Upper lobe of right lung (tissue), 1 donor: Measurements from ENCODE around the gene TBC1D19. TPM values are rescaled to one million over a fixed set of nuclear protein-coding genes. Genes with fewer than 3 reads are reported as not detected.
A peak's percentile ranks its signal among the peaks of the same experiment; 100 is the strongest.
"Not testable (repeated sequence)": the region's sequence is repeated elsewhere in the genome, so short reads cannot be mapped to it uniquely, and the experiment has no call there.

Experiments used
- ATAC-seq: fragments of 200-7000 bp; cut with Tn5 transposase; one replicate; pipeline ENCODE4 v1.9.1; 2020; ENCODE audit warnings: mild to moderate bottlenecking, moderate library complexity
- DNase-seq: peaks from one replicate; pipeline ENCODE4 v3.0.0-alpha.2; 2020
- H3K27ac ChIP-seq: fragments of 200-600 bp; one replicate; pipeline ENCODE4 v1.8.0; 2022
- H3K27me3 ChIP-seq: fragments of 200-600 bp; one replicate; pipeline ENCODE4 v1.8.0; 2022; ENCODE audit warnings: mild to moderate bottlenecking
- H3K36me3 ChIP-seq: fragments of 200-600 bp; one replicate; pipeline ENCODE4 v1.8.0; 2022
- H3K4me1 ChIP-seq: fragments of 200-600 bp; one replicate; pipeline ENCODE4 v1.8.0; 2022
- H3K4me3 ChIP-seq: fragments of 200-600 bp; one replicate; pipeline ENCODE4 v1.8.0; 2022; ENCODE audit warnings: mild to moderate bottlenecking
- H3K9me3 ChIP-seq: fragments of 200-600 bp; one replicate; pipeline ENCODE4 v1.8.0; 2022
- intact Hi-C: fragments of 100-400 bp; cut with DNase I; formaldehyde crosslinking; loops from one replicate; pipeline ENCODE4 v1.11.0; 2022
- long read RNA-seq: library from polyadenylated mRNA; unstranded; transcript quantifications from one replicate; pipeline ENCODE4 v2.0.0, GENCODE V29; 2021
- total RNA-seq: library from RNA; stranded (reverse); fragmentation: NEBNext Ultra II Directional; extraction: Animal tissue kit (Norgen Biotek cat#: 25700); gene quantifications from one replicate; pipeline ENCODE4 v1.2.1, GENCODE V29; 2021
- TF ChIP-seq, protein P1 (sequence below): fragments of 200-600 bp; IDR thresholded peaks from one replicate; pipeline ENCODE4 v1.8.0; 2022; ENCODE audit warnings: antibody characterized with exemption
- donor health status: DM: no; HTN: yes; CAD: no; lungs with severe emphysema.

The TBC1D19 gene, protein sequence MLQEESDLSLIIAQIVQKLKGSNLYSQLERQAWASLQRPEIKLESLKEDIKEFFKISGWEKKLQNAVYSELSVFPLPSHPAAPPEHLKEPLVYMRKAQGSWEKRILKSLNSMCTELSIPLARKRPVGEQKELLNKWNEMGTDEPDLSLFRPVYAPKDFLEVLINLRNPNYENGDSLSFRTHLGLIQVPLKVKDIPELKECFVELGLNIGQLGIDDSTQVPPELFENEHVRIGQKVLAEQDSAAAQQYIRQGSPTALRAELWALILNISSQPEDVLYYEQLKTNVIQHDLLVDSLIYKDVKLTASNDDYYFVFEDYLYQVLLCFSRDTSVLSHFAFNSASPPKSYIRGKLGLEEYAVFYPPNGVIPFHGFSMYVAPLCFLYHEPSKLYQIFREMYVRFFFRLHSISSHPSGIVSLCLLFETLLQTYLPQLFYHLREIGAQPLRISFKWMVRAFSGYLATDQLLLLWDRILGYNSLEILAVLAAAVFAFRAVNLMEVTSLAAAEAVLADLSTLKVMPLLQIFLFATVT
- total RNA-seq: 10.0 TPM
- long read RNA-seq, transcript TBC1D19-201 (21 exons, 2,263 nt): major isoform, 5 of 11 reads
- long read RNA-seq, partial matches to known transcripts: 1 of 11 reads
- long read RNA-seq, other reads (novel, unspliced or antisense): 4 of 11 reads

DNA sequence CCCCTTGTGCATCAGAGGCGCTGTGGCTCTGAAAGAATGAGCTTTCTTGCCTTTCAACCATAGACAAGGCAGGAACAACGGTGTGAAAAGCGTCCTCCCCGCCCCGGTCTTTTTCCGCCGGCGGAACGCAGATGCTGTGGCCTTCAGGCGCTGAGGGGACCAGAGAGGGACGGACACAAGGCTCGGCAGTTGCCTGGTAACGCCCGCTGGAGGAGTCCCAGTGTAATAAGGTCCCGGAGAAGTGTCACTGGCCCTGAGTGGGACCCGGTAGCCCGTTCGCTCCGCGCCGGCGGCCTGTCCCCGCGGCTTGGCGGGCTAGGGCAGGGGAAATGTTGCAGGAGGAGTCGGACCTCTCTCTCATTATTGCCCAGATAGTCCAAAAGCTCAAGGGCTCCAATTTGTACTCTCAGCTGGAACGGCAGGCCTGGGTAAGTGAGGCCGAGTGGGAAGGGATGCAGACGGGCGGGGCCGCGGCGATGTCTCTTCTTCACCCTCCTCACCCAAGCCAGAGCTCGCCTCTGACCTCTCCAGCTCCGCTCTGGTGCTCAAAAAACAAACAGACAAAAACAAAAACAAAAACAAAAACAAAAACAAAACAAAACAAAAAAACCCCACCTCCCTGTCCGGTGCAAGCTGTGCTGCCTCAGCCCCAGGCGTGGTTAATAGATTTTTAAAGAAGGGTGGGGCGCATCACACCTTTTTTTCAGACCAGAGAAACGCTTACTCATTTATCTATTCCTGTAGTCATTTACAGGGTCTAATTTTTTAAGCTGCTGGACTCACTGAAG, at the start of gene TBC1D19:
TSS of gene TBC1D19 (plus strand) at position 220 of the 788 bp plus-strand sequence. CDS start at position 330, 110 bp downstream.
- TF ChIP-seq, protein P1, sequence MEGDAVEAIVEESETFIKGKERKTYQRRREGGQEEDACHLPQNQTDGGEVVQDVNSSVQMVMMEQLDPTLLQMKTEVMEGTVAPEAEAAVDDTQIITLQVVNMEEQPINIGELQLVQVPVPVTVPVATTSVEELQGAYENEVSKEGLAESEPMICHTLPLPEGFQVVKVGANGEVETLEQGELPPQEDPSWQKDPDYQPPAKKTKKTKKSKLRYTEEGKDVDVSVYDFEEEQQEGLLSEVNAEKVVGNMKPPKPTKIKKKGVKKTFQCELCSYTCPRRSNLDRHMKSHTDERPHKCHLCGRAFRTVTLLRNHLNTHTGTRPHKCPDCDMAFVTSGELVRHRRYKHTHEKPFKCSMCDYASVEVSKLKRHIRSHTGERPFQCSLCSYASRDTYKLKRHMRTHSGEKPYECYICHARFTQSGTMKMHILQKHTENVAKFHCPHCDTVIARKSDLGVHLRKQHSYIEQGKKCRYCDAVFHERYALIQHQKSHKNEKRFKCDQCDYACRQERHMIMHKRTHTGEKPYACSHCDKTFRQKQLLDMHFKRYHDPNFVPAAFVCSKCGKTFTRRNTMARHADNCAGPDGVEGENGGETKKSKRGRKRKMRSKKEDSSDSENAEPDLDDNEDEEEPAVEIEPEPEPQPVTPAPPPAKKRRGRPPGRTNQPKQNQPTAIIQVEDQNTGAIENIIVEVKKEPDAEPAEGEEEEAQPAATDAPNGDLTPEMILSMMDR: no peak
- Histone ChIP-seq H3K27me3 (no peaks in the 10 kb centered on the region), H3K27ac (peak within 1 kb of the TSS; percentile 85), H3K4me3 (peak within 1 kb of the TSS; percentile 86), H3K4me1 (peaks cover 7% of the 10 kb centered on the region), H3K36me3 (no peaks in the 10 kb centered on the region), H3K9me3 (no peaks in the 10 kb centered on the region)
- intact Hi-C loops: no loop called here
- peak; percentile 94 for DNase-seq
- ATAC-seq: peak; percentile 100

DNA sequence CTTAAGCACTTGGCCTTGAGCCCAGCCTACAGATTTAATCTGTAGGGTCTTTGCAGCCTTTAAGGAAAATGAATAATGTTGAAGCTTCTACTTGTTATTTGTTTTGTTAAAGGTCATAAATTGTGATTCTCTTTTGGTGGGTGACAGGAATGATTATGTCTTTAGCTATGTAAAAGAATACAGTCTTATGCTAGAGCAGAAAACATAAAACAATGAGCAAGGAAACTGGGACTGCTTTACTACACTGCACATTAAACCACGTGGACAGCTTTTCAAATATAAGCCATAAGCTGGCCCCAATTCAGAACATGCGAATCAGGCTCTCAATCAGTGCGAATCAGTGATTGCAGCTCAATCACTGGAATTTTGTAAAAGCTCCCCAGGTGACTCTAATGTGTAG, 40.9 kb upstream of the TBC1D19 start:
- DNase-seq: no peak
- TF ChIP-seq, protein P1: no peak
- ATAC-seq: no peak
- no peaks in the 10 kb centered on the region for H3K4me1 ChIP-seq
- H3K27me3 ChIP-seq: no peaks in the 10 kb centered on the region
- H3K9me3 ChIP-seq: peaks cover 5% of the 10 kb centered on the region
- H3K36me3 ChIP-seq: no peaks in the 10 kb centered on the region
- intact Hi-C loops: no loop called here
- H3K4me3 ChIP-seq: no peak overlapping the region
- H3K27ac ChIP-seq: no peak overlapping the region

DNA sequence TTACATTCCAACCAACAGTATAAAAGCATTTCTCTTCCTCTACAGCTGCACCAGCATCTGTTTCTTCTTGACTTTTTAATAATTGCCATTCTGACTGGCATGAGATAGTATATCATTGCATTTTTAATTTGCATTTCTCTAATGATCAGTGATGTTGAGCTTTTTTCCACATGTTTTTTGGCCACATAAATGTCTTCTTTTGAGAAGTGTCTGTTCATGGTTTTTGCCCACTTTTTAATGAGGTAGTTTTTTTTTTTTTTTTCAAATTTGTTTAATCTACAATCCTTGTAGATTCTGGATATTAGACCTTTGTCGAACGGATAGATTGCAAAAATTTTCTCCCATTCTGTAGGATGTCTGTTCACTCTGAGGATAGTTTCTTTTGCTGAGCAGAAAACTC, 39.5 kb upstream of the TBC1D19 start:
- Histone ChIP-seq H3K4me1 (no peaks in the 10 kb centered on the region), H3K4me3 (no peak overlapping the region), H3K36me3 (no peaks in the 10 kb centered on the region), H3K27ac (no peak overlapping the region), H3K9me3 (peaks cover 5% of the 10 kb centered on the region), H3K27me3 (no peaks in the 10 kb centered on the region)
- ATAC-seq: no peak
- intact Hi-C loops: no loop called here
- TF ChIP-seq, protein P1: no peak
- DNase-seq: no peak

DNA sequence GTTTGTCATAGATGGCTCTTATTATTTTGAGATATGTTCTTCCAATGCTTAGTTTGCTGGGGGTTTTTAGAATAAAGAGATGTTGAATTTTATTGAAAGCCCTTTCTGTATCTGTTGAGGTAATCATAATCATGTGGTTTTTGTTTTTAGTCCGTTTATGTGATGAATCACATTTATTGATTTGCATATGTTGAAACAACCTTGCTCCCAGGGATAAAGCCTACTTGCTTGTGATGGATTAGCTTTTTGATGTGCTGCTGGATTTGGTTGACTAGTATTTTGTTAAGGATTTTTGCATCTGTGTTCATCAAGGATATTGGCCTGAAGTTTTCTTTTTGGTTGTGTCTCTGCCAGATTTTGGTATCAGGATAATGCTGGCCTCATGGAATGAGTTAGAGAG, 35.5 kb upstream of the TBC1D19 start:
- H3K4me1 ChIP-seq, H3K27me3 ChIP-seq, H3K9me3 ChIP-seq, ATAC-seq, H3K36me3 ChIP-seq, intact Hi-C loops, H3K27ac ChIP-seq, H3K4me3 ChIP-seq, DNase-seq: not testable (repeated sequence)

DNA sequence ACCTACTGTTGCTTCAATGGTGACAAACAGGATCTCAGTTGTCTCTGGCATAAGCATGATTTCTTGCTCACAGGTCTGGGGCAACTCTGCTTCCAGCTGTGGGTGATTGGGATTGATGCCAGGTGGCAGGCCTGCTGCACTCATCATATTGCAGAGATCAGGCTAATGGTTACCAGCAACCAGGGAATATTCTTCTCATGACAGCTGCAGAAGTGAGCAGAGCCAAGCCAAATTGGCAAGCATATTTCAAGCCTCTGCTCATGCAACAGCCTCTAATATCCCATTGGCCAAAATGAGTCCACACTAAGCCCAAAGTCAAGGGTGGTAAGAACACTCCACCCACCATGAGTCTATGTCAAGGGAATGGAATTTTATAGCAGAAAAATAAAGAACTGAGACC, 26.7 kb upstream of the TBC1D19 start:
- ATAC-seq (no peak), DNase-seq (no peak)
- Histone ChIP-seq H3K27me3 (no peaks in the 10 kb centered on the region), H3K27ac (no peak overlapping the region), H3K9me3 (no peaks in the 10 kb centered on the region), H3K36me3 (no peaks in the 10 kb centered on the region), H3K4me3 (no peak overlapping the region), H3K4me1 (no peaks in the 10 kb centered on the region)
- intact Hi-C loops: no loop called here
- TF ChIP-seq, protein P1: no peak
